ENCODE measurements around the gene DNAJC3.

DNA sequence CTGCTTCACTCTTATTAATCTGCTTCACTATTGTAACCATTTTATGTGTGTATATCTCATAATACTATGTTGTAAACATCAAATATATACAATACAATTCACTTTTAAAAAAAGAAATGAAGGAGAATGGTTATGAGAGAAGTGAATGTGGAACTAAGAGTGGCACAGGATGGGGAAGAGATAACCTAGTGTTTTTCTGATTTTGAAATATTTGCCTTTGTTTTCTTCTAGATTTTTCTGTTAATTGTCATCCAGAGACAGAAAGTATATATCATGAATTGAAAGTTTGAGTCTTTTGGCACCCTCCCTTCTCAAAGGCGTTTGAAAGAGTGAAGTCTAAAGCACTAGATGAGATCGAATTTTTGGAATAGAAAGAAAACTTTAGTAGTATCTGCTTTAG is 2.8 kb downstream of the DNAJC3 start:
- TF ChIP-seq, protein P1, sequence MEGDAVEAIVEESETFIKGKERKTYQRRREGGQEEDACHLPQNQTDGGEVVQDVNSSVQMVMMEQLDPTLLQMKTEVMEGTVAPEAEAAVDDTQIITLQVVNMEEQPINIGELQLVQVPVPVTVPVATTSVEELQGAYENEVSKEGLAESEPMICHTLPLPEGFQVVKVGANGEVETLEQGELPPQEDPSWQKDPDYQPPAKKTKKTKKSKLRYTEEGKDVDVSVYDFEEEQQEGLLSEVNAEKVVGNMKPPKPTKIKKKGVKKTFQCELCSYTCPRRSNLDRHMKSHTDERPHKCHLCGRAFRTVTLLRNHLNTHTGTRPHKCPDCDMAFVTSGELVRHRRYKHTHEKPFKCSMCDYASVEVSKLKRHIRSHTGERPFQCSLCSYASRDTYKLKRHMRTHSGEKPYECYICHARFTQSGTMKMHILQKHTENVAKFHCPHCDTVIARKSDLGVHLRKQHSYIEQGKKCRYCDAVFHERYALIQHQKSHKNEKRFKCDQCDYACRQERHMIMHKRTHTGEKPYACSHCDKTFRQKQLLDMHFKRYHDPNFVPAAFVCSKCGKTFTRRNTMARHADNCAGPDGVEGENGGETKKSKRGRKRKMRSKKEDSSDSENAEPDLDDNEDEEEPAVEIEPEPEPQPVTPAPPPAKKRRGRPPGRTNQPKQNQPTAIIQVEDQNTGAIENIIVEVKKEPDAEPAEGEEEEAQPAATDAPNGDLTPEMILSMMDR (conservative IDR thresholded peaks at IDR 0.05; ENCODE audit: low read length), result no peak
- no peak for TF ChIP-seq EZH2phosphoT487 (IDR thresholded peaks at IDR 0.05; ENCODE audit: borderline replicate concordance)
